ENCODE data around the gene COX15. TPM values are rescaled to one million over a fixed set of nuclear protein-coding genes. Genes with fewer than 3 reads are reported as not detected.

Gene COX15
- polyA plus RNA-seq, 1 donor (not counting 4 experiments of a cell fraction or from before 2014, with no cell fraction given) = 27.1 TPM

DNA sequence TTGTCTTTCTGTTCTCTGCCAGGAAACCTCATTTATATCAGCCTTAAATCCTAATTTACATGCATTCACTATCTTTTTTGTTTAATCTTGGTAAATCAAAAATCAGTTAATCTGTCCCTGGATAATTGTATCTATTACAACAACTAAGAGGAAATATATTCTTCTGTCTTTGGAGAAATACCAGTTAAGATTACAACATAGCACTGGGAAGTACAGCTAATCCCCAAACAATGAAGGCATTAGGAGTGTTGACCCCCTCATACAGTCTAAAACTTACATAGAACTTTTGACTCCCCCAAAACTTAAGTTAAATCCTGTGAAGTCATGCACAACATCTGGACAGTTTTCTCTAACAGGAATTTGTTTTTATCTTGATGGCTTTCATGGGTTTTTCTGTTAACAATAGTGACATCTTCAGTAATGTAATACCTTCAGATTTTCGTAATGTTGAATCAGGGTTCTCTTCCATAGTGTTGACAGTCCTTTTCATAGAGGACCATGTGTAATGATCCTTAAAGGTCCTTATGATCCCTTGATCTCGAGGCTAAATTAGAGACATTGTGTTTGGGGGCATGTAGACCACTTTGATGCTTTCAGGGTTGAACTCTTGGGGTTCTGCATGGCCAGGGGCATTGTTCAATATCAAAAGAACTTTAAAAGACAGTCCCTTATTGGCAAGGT is 26.4 kb upstream of the COX15 start:
- no peak overlapping the region for H2AFZ ChIP-seq (ENCODE audit: control insufficient read depth, low read length)
- no peaks in the 10 kb centered on the region for H3K27me3 ChIP-seq (ENCODE audit: control insufficient read depth, extremely low read depth, insufficient read depth, low read length)
- DNase-seq (ENCODE audit: low read depth, low spot score) (no peak), FAIRE-seq (no peak)
- H3K79me2 ChIP-seq (ENCODE audit: control insufficient read depth, insufficient read depth, low read length) = no peaks in the 10 kb centered on the region
- H3K9me3 ChIP-seq (ENCODE audit: control insufficient read depth, low read depth, low read length) = no peaks in the 10 kb centered on the region
- no peaks in the 10 kb centered on the region for H4K20me1 ChIP-seq (ENCODE audit: control insufficient read depth, extremely low read depth, insufficient read depth, low read length)
- H3K36me3 ChIP-seq (ENCODE audit: control insufficient read depth in 2 of 2, extremely low read depth in 1 of 2, insufficient read depth in 2 of 2, low read length in 2 of 2) = peaks cover 0 to 7% of the 10 kb centered on the region in 2 experiments
- H3K27ac ChIP-seq (ENCODE audit: control insufficient read depth, insufficient read depth, low read length) = no peak overlapping the region
- no peak for TF ChIP-seq EZH2 (IDR thresholded peaks at IDR 0.05; ENCODE audit: low read length)
- TF ChIP-seq, protein P1, sequence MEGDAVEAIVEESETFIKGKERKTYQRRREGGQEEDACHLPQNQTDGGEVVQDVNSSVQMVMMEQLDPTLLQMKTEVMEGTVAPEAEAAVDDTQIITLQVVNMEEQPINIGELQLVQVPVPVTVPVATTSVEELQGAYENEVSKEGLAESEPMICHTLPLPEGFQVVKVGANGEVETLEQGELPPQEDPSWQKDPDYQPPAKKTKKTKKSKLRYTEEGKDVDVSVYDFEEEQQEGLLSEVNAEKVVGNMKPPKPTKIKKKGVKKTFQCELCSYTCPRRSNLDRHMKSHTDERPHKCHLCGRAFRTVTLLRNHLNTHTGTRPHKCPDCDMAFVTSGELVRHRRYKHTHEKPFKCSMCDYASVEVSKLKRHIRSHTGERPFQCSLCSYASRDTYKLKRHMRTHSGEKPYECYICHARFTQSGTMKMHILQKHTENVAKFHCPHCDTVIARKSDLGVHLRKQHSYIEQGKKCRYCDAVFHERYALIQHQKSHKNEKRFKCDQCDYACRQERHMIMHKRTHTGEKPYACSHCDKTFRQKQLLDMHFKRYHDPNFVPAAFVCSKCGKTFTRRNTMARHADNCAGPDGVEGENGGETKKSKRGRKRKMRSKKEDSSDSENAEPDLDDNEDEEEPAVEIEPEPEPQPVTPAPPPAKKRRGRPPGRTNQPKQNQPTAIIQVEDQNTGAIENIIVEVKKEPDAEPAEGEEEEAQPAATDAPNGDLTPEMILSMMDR (optimal IDR thresholded peaks at IDR 0.05 in 1 of 3, IDR thresholded peaks at IDR 0.05 in 1 of 3, conservative IDR thresholded peaks at IDR 0.05 in 1 of 3; ENCODE audit: extremely low read depth in 1 of 3, insufficient read depth in 2 of 3, low read length in 3 of 3) = no peak
- no peak overlapping the region for H3K9ac ChIP-seq (ENCODE audit: control insufficient read depth, extremely low read depth, insufficient read depth, low read length)
- H3K9me1 ChIP-seq (ENCODE audit: control insufficient read depth, extremely low read depth, insufficient read depth, low read length) = no peaks in the 10 kb centered on the region
- dilution Hi-C loops (cut with MboI; ENCODE audit: extremely low pct_ligation_motif_present, low sequenced_read_pairs) = no loop called here
- H3K4me2 ChIP-seq (ENCODE audit: control insufficient read depth, extremely low read depth, insufficient read depth, low read depth, low read length) = no peak overlapping the region
- no peak overlapping the region for H3K4me3 ChIP-seq (ENCODE audit: control insufficient read depth in 2 of 3, extremely low read depth in 1 of 3, insufficient read depth in 2 of 3, low read depth in 1 of 3, low read length in 3 of 3)
- peaks cover 8% of the 10 kb centered on the region for H3K4me1 ChIP-seq (ENCODE audit: control insufficient read depth, extremely low read depth, insufficient read depth, low read length)

DNA sequence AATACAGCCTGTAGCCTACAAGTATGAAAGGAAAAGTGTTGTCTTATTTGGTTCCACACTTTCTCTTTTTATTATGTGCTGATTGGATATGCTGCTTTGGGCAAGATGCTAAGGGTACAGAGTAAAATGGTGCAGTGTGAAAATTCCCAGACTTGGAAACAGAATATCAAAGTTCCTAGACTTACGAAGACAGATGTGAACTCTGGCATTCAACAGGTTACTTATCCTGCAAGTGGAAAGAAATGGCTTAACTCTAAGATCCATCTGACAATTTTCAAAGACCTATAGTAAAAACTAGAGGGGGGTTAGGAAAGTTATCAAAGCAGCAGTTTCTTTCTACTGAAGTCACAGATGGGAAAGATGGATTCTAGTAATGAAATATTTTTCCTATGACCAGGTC is 24.2 kb upstream of the COX15 start:
- Histone ChIP-seq H3K4me3 (ENCODE audit: control insufficient read depth in 2 of 3, extremely low read depth in 1 of 3, insufficient read depth in 2 of 3, low read depth in 1 of 3, low read length in 3 of 3) (no peak overlapping the region), H3K36me3 (ENCODE audit: control insufficient read depth in 2 of 2, extremely low read depth in 1 of 2, insufficient read depth in 2 of 2, low read length in 2 of 2) (peaks cover 6 to 11% of the 10 kb centered on the region in 2 experiments), H3K4me2 (ENCODE audit: control insufficient read depth, extremely low read depth, insufficient read depth, low read depth, low read length) (no peak overlapping the region), H3K79me2 (ENCODE audit: control insufficient read depth, insufficient read depth, low read length) (no peaks in the 10 kb centered on the region), H4K20me1 (ENCODE audit: control insufficient read depth, extremely low read depth, insufficient read depth, low read length) (no peaks in the 10 kb centered on the region), H3K27me3 (ENCODE audit: control insufficient read depth, extremely low read depth, insufficient read depth, low read length) (no peaks in the 10 kb centered on the region), H3K27ac (ENCODE audit: control insufficient read depth, insufficient read depth, low read length) (no peak overlapping the region), H3K9me3 (ENCODE audit: control insufficient read depth, low read depth, low read length) (no peaks in the 10 kb centered on the region), H2AFZ (ENCODE audit: control insufficient read depth, low read length) (no peak overlapping the region), H3K9ac (ENCODE audit: control insufficient read depth, extremely low read depth, insufficient read depth, low read length) (no peak overlapping the region), H3K4me1 (ENCODE audit: control insufficient read depth, extremely low read depth, insufficient read depth, low read length) (peaks cover 8% of the 10 kb centered on the region), H3K9me1 (ENCODE audit: control insufficient read depth, extremely low read depth, insufficient read depth, low read length) (no peaks in the 10 kb centered on the region)
- no peak for DNase-seq (ENCODE audit: low read depth, low spot score)
- dilution Hi-C loops (cut with MboI; ENCODE audit: extremely low pct_ligation_motif_present, low sequenced_read_pairs) = no loop called here
- FAIRE-seq = no peak
- TF ChIP-seq, protein P1 (optimal IDR thresholded peaks at IDR 0.05 in 1 of 3, IDR thresholded peaks at IDR 0.05 in 1 of 3, conservative IDR thresholded peaks at IDR 0.05 in 1 of 3; ENCODE audit: extremely low read depth in 1 of 3, insufficient read depth in 2 of 3, low read length in 3 of 3) = no peak
- TF ChIP-seq EZH2 (IDR thresholded peaks at IDR 0.05; ENCODE audit: low read length) = no peak

Data from keratinocyte (primary cell).